Measurements from ENCODE around the gene WDR4.

WDR4 gene

GRCh38 chr21:42861848-42862400 is 17.4 kb downstream of the WDR4 start:
- TF ChIP-seq, protein P1, sequence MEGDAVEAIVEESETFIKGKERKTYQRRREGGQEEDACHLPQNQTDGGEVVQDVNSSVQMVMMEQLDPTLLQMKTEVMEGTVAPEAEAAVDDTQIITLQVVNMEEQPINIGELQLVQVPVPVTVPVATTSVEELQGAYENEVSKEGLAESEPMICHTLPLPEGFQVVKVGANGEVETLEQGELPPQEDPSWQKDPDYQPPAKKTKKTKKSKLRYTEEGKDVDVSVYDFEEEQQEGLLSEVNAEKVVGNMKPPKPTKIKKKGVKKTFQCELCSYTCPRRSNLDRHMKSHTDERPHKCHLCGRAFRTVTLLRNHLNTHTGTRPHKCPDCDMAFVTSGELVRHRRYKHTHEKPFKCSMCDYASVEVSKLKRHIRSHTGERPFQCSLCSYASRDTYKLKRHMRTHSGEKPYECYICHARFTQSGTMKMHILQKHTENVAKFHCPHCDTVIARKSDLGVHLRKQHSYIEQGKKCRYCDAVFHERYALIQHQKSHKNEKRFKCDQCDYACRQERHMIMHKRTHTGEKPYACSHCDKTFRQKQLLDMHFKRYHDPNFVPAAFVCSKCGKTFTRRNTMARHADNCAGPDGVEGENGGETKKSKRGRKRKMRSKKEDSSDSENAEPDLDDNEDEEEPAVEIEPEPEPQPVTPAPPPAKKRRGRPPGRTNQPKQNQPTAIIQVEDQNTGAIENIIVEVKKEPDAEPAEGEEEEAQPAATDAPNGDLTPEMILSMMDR (IDR thresholded peaks at IDR 0.05; ENCODE audit: low read depth, low read length), result no peak
- H3K4me3 ChIP-seq (ENCODE audit: low read depth, low read length), result no peak overlapping the region

- TF ChIP-seq, protein P1 (IDR thresholded peaks at IDR 0.05; ENCODE audit: low read depth, low read length), result no peak
- H3K4me3 ChIP-seq (ENCODE audit: low read depth, low read length), result no peak overlapping the region
Observed at GRCh38 chr21:42861311-42861847, 18.0 kb downstream of the WDR4 start.

GRCh38 chr21:42860345-42860744 is 19.0 kb downstream of the WDR4 start:
- TF ChIP-seq, protein P1 (IDR thresholded peaks at IDR 0.05; ENCODE audit: low read depth, low read length), result no peak
- no peak overlapping the region for H3K4me3 ChIP-seq (ENCODE audit: low read depth, low read length)

DNA sequence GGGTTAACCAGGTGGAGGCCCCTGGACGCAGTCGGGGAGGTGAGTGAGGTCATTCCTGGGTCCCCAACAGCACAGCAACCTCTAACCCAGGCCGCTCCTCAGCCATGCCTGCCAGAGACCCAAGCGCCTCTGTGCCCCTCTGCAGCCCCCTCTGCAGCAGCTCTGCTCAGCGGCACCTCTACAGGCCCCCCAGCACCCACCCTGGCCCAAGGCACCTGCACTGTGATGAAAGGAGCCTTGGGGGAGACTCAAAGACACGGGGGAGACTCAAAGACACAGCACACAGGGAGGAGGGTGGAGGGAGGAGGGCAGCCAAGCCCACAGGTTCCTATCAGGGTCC is 19.5 kb downstream of the WDR4 start:
- H3K4me3 ChIP-seq (ENCODE audit: low read depth, low read length), result no peak overlapping the region
- TF ChIP-seq, protein P1 (IDR thresholded peaks at IDR 0.05; ENCODE audit: low read depth, low read length), result no peak

- TF ChIP-seq, protein P1 (IDR thresholded peaks at IDR 0.05; ENCODE audit: low read depth, low read length), result no peak
- no peak overlapping the region for H3K4me3 ChIP-seq (ENCODE audit: low read depth, low read length)
Observed at GRCh38 chr21:42858957-42859890, 20.1 kb downstream of the WDR4 start.

GRCh38 chr21:42858185-42858847 is 21.0 kb downstream of the WDR4 start:
- no peak overlapping the region for H3K4me3 ChIP-seq (ENCODE audit: low read depth, low read length)
- TF ChIP-seq, protein P1 (IDR thresholded peaks at IDR 0.05; ENCODE audit: low read depth, low read length), result no peak
